Neural progenitor cell (in vitro differentiated cells): ENCODE data around the gene MPRIP. TPM values are rescaled to one million over a fixed set of nuclear protein-coding genes. Genes with fewer than 3 reads are reported as not detected.

Source experiments
- DNase-seq: peaks from one replicate; pipeline ENCODE4 v3.0.0-alpha.2; 2016; ENCODE audit warnings: low spot score
- H2AFZ ChIP-seq: fragments of 200-600 bp; sonication (generic); replicated peaks from 2 replicates; pipeline ENCODE4 v1.6.1; 2016; ENCODE audit warnings: antibody characterized with exemption
- H3F3A ChIP-seq: fragments of 200-600 bp; sonication (generic); 2 replicates; pipeline ENCODE4 v1.6.1; 2016; ENCODE audit warnings: antibody characterized with exemption, low read depth
- H3K27ac ChIP-seq: fragments of 200-600 bp; sonication (generic); 2 replicates; pipeline ENCODE4 v1.5.1; 2016; ENCODE audit warnings: mild to moderate bottlenecking
- H3K27me3 ChIP-seq: fragments of 200-600 bp; sonication (generic); 2 replicates; pipeline ENCODE4 v1.6.1; 2016; ENCODE audit warnings: mild to moderate bottlenecking, moderate library complexity
- H3K36me3 ChIP-seq: fragments of 200-600 bp; sonication (generic); 2 replicates; pipeline ENCODE4 v1.5.1; 2016
- H3K4me1 ChIP-seq: fragments of 200-600 bp; sonication (generic); 2 replicates; pipeline ENCODE4 v1.6.1; 2016; ENCODE audit warnings: mixed run types
- H3K4me2 ChIP-seq: fragments of 200-600 bp; sonication (generic); 2 replicates; pipeline ENCODE4 v1.6.1; 2016
- H3K4me3 ChIP-seq: fragments of 200-600 bp; sonication (generic); 2 replicates; pipeline ENCODE4 v1.5.1; 2016
- H3K79me2 ChIP-seq: fragments of 200-600 bp; sonication (generic); 2 replicates; pipeline ENCODE4 v1.6.1; 2016; ENCODE audit warnings: low read depth
- H3K9ac ChIP-seq: fragments of 200-600 bp; sonication (generic); 2 replicates; pipeline ENCODE4 v1.6.1; 2016
- H3K9me3 ChIP-seq: fragments of 200-600 bp; sonication (generic); 2 replicates; pipeline ENCODE4 v1.5.1; 2016; ENCODE audit warnings: low read depth
- H4K20me1 ChIP-seq: fragments of 200-600 bp; sonication (generic); 2 replicates; pipeline ENCODE4 v1.6.1; 2016; ENCODE audit warnings: low read depth
- H3K27ac Mint-ChIP-seq: 3 replicates; pipeline ENCODE4 v1.8.0; 2021; ENCODE audit warnings: mixed read lengths
- H3K27me3 Mint-ChIP-seq: 2 replicates; pipeline ENCODE4 v1.8.0; 2022; ENCODE audit warnings: low read depth, mild to moderate bottlenecking, inconsistent platforms, moderate library complexity, mixed read lengths; ENCODE audit not compliant: insufficient read depth
- H3K36me3 Mint-ChIP-seq: 3 replicates; pipeline ENCODE4 v1.8.0; 2021; ENCODE audit warnings: mixed read lengths
- H3K4me1 Mint-ChIP-seq: 3 replicates; pipeline ENCODE4 v1.8.0; 2021; ENCODE audit warnings: mixed read lengths
- H3K4me3 Mint-ChIP-seq: 3 replicates; pipeline ENCODE4 v1.8.0; 2021; ENCODE audit warnings: mild to moderate bottlenecking, moderate library complexity, mixed read lengths
- H3K9me3 Mint-ChIP-seq: 3 replicates; pipeline ENCODE4 v1.8.0; 2020; ENCODE audit warnings: mixed read lengths
- CTCF ChIP-seq: fragments of 200-600 bp; sonication (generic); IDR thresholded peaks from 2 replicates; pipeline ENCODE4 v1.5.1; 2017; ENCODE audit warnings: antibody characterized with exemption, mild to moderate bottlenecking
- EZH2 ChIP-seq: fragments of 200-600 bp; sonication (generic); IDR thresholded peaks from 2 replicates; pipeline ENCODE4 v1.6.1; 2017; ENCODE audit warnings: antibody characterized with exemption, mild to moderate bottlenecking, moderate library complexity
- EZH2phosphoT487 ChIP-seq: fragments of 200-600 bp; sonication (generic); IDR thresholded peaks from 2 replicates; pipeline ENCODE4 v1.6.1; 2017; ENCODE audit warnings: antibody characterized with exemption
- total RNA-seq: library from RNA; depleted of rRNA; stranded (reverse); fragments of >200 nt; gene quantifications from 2 replicates; pipeline ENCODE4 v1.2.3, GENCODE V29; 2015; ENCODE audit warnings: low replicate concordance

MPRIP gene
- total RNA-seq, 1 donor from 2014 or later, result 42.1 TPM

GRCh38 chr17:17221329-17221728 is 179.1 kb downstream of the MPRIP start:
- TF ChIP-seq CTCF (no peak), EZH2phosphoT487 (no peak), EZH2 (no peak)
- Mint-ChIP-seq H3K36me3 (peaks cover 37% of the 10 kb centered on the region), H3K27ac (no peak overlapping the region)

DNA sequence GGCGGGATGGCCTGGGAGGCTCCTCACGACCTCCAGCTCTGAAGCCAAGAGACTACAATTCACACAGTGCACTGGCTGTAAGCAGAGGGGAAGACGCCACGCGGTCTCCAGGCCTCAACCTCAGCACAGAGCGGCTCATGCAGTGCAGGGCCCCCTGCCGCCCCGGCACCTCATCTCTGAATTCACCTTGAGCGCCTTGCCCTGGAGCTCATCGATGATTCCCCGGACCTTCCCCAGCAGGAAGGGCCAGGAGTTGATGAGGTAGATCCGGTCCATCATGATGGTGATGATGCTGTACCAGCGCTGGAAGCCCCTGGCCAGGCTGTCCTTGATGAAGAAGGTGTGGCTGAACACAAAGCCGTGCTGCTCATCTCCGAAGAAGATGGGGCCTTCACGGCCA is 181.5 kb downstream of the MPRIP start:
- H3K27me3 ChIP-seq, result no peaks in the 10 kb centered on the region
- no peaks in the 10 kb centered on the region for H3K79me2 ChIP-seq
- H3F3A ChIP-seq, result no peaks in the 10 kb centered on the region
- Mint-ChIP-seq H3K27me3 (peaks cover 4% of the 10 kb centered on the region), H3K4me1 (no peaks in the 10 kb centered on the region), H3K27ac (no peak overlapping the region), H3K4me3 (no peak overlapping the region), H3K9me3 (no peaks in the 10 kb centered on the region), H3K36me3 (peaks cover 22% of the 10 kb centered on the region)
- no peak for DNase-seq
- H3K9ac ChIP-seq, result no peak overlapping the region
- no peak for TF ChIP-seq CTCF
- TF ChIP-seq EZH2, result no peak
- no peak for TF ChIP-seq EZH2phosphoT487
- H2AFZ ChIP-seq, result no peak overlapping the region
- H3K4me3 ChIP-seq, result no peak overlapping the region
- no peak overlapping the region for H3K4me2 ChIP-seq
- peak overlapping the region; percentile 20 for H3K27ac ChIP-seq
- peaks cover 10% of the 10 kb centered on the region for H4K20me1 ChIP-seq
- peaks cover 10% of the 10 kb centered on the region for H3K4me1 ChIP-seq
- no peaks in the 10 kb centered on the region for H3K36me3 ChIP-seq
- H3K9me3 ChIP-seq, result no peaks in the 10 kb centered on the region

More at GRCh38 chr17:17221329-17221728, 179.1 kb downstream of the MPRIP start:
- Histone ChIP-seq H2AFZ (no peak overlapping the region), H3K79me2 (no peaks in the 10 kb centered on the region), H3K27me3 (no peaks in the 10 kb centered on the region), H3K36me3 (no peaks in the 10 kb centered on the region), H3K4me2 (no peak overlapping the region), H3K4me3 (no peak overlapping the region), H3K4me1 (peaks cover 10% of the 10 kb centered on the region), H3K9me3 (no peaks in the 10 kb centered on the region), H4K20me1 (peaks cover 10% of the 10 kb centered on the region), H3F3A (no peaks in the 10 kb centered on the region), H3K9ac (no peak overlapping the region), H3K27ac (no peak overlapping the region)
- Mint-ChIP-seq H3K27me3 (peaks cover 2% of the 10 kb centered on the region), H3K4me1 (no peaks in the 10 kb centered on the region), H3K4me3 (no peak overlapping the region), H3K9me3 (no peaks in the 10 kb centered on the region)
- DNase-seq, result no peak

DNA sequence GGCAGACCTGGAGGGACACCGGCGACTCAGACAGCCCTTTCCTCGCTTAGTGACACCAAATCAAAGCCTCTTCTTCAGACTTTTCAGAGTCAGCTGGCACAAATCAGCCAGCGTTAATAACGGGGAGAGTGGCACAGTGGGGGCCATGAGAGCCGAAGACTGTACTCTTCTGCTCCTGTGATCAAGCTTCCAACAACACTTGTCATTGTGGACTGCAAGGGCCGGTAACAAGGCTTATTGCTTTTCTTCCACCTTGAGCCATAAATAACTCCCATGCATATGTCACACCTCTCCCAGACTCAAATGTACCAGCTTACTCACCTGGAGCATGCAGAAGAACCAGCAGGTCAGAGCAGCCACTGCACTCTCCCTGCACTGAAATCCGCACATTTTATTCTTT is 181.9 kb downstream of the MPRIP start:
- Mint-ChIP-seq H3K9me3 (no peaks in the 10 kb centered on the region), H3K27me3 (peaks cover 4% of the 10 kb centered on the region), H3K27ac (no peak overlapping the region), H3K4me3 (no peak overlapping the region), H3K4me1 (no peaks in the 10 kb centered on the region), H3K36me3 (peaks cover 22% of the 10 kb centered on the region)
- no peak for DNase-seq
- no peak overlapping the region for H3K9ac ChIP-seq
- H4K20me1 ChIP-seq, result peaks cover 10% of the 10 kb centered on the region
- H3K4me1 ChIP-seq, result peaks cover 10% of the 10 kb centered on the region
- H3F3A ChIP-seq, result no peaks in the 10 kb centered on the region
- no peak for TF ChIP-seq EZH2phosphoT487
- no peak for TF ChIP-seq CTCF
- TF ChIP-seq EZH2, result no peak
- no peak overlapping the region for H3K4me2 ChIP-seq
- H3K4me3 ChIP-seq, result no peak overlapping the region
- no peaks in the 10 kb centered on the region for H3K27me3 ChIP-seq
- no peaks in the 10 kb centered on the region for H3K9me3 ChIP-seq
- H3K79me2 ChIP-seq, result no peaks in the 10 kb centered on the region
- no peaks in the 10 kb centered on the region for H3K36me3 ChIP-seq
- no peak overlapping the region for H3K27ac ChIP-seq
- H2AFZ ChIP-seq, result no peak overlapping the region
